ENCODE data around the gene NLGN1. TPM values are rescaled to one million over a fixed set of nuclear protein-coding genes. Genes with fewer than 3 reads are reported as not detected.

NLGN1 gene
- total RNA-seq, 1 experiment from 2014 or later = 5.2 TPM

- no peak overlapping the region for H3K56ac ChIP-seq (ENCODE audit: insufficient read length, low read depth, low read length)
- no peak overlapping the region for H4K91ac ChIP-seq (ENCODE audit: insufficient read length, low read depth, low read length)
- H3K14ac ChIP-seq (ENCODE audit: insufficient read depth, low read length) = no peak overlapping the region
- H2BK120ac ChIP-seq (ENCODE audit: low read depth, low read length, poor library complexity, severe bottlenecking) = no peak overlapping the region
- no peak overlapping the region for H3K27ac ChIP-seq (ENCODE audit: insufficient read length, low read depth, low read length)
- H4K8ac ChIP-seq (replicated peaks; ENCODE audit: insufficient read length, low read depth, low read length) = no peak overlapping the region
- H4K20me1 ChIP-seq (ENCODE audit: control insufficient read depth, insufficient read depth, insufficient read length) = no peaks in the 10 kb centered on the region
- H2BK15ac ChIP-seq (ENCODE audit: low read depth, low read length) = no peak overlapping the region
- H3K9me3 ChIP-seq (ENCODE audit: control insufficient read depth, low read depth, low read length) = no peaks in the 10 kb centered on the region
- no peaks in the 10 kb centered on the region for H3K79me2 ChIP-seq (ENCODE audit: insufficient read depth, low read length)
- H2AK5ac ChIP-seq (ENCODE audit: insufficient read length, low read length) = no peak overlapping the region
- no peak overlapping the region for H3K23ac ChIP-seq (ENCODE audit: insufficient read length, low read depth, low read length)
- no peak for DNase-seq
- TF ChIP-seq CTCF (conservative IDR thresholded peaks at IDR 0.05) = no peak
- no peaks in the 10 kb centered on the region for H3K23me2 ChIP-seq (ENCODE audit: insufficient read length, low read depth, low read length, poor library complexity, severe bottlenecking)
- Mint-ChIP-seq H3K4me3 (no peak overlapping the region), H3K9me3 (no peaks in the 10 kb centered on the region), H3K36me3 (ENCODE audit: insufficient read depth in 1 of 3, low read depth in 3 of 3) (no peaks in the 10 kb centered on the region), H3K27me3 (ENCODE audit: low read depth) (no peaks in the 10 kb centered on the region), H3K27ac (peak overlapping the region in 1 of 3 experiments; percentile 62; a peak in 2 of 7 replicates), H3K4me1 (peaks cover 16 to 27% of the 10 kb centered on the region in 2 experiments)
- no peak overlapping the region for H3K4me2 ChIP-seq (ENCODE audit: insufficient read depth, insufficient read length, low read length)
- H3K4ac ChIP-seq (ENCODE audit: low read depth, low read length) = no peak overlapping the region
- no peaks in the 10 kb centered on the region for H3K79me1 ChIP-seq (ENCODE audit: insufficient read depth, low read depth, low read length, poor library complexity, severe bottlenecking)
- H2BK12ac ChIP-seq (ENCODE audit: insufficient read length, low read depth, low read length) = no peak overlapping the region
- no peak overlapping the region for H2BK20ac ChIP-seq (ENCODE audit: low read depth, low read length, poor library complexity, severe bottlenecking)
- H2AFZ ChIP-seq (ENCODE audit: low read length) = no peak overlapping the region
- no peak overlapping the region for H3K18ac ChIP-seq (ENCODE audit: insufficient read length, low read depth, low read length)
- no CpG with 5 or more reads among the region's 4 CpGs for WGBS (ENCODE audit: extremely low coverage, insufficient read length, low lambda C conversion rate)
- no peak overlapping the region for H4K5ac ChIP-seq (ENCODE audit: insufficient read length, low read depth, low read length)
- H3T11ph ChIP-seq (ENCODE audit: low read length) = no peak overlapping the region
- no peak overlapping the region for H3K9ac ChIP-seq (ENCODE audit: extremely low read depth, insufficient read length, low read length)
- H3K27me3 ChIP-seq (ENCODE audit: insufficient read depth, low read length) = no peaks in the 10 kb centered on the region
- H3K4me1 ChIP-seq (ENCODE audit: insufficient read depth, low read length) = peaks cover 8% of the 10 kb centered on the region
- H2BK5ac ChIP-seq (ENCODE audit: insufficient read length, low read length) = no peak overlapping the region
Observed at GRCh38 chr3:174126990-174127758, 729.6 kb downstream of the NLGN1 start.

Measured in H9 (cell line).